Measurements from ENCODE around the gene HDAC5. TPM values are rescaled to one million over a fixed set of nuclear protein-coding genes. Genes with fewer than 3 reads are reported as not detected.

HDAC5 gene
- total and polyA plus RNA-seq, 2 donors (not counting 1 experiment from before 2014, with no cell fraction given): 31.3 to 125 TPM

- no peaks in the 10 kb centered on the region for H3K9me3 ChIP-seq (ENCODE audit: control insufficient read depth, insufficient read depth, low read depth, low read length)
- no peaks in the 10 kb centered on the region for H3K27me3 ChIP-seq (ENCODE audit: control insufficient read depth, insufficient read depth, low read length)
- H3K4me2 ChIP-seq (ENCODE audit: extremely low read depth, insufficient read depth, low read length): no peak overlapping the region
- peaks cover 10% of the 10 kb centered on the region for H3K4me1 ChIP-seq (ENCODE audit: control insufficient read depth, extremely low read depth, insufficient read depth, low read length)
- no peaks in the 10 kb centered on the region for H3K79me2 ChIP-seq (ENCODE audit: control insufficient read depth, insufficient read depth, low read length)
- H3K9ac ChIP-seq (ENCODE audit: insufficient read depth, low read length): no peak overlapping the region
- H3K27ac ChIP-seq (ENCODE audit: insufficient read depth, low read length): peak overlapping the region; percentile 18
- no peak overlapping the region for H2AFZ ChIP-seq (ENCODE audit: low read length)
- H4K20me1 ChIP-seq (ENCODE audit: control insufficient read depth, extremely low read depth, insufficient read depth, low read length): no peaks in the 10 kb centered on the region
- DNase-seq (ENCODE audit: low read depth in 2 of 2): peak in 1 of 2 donors; percentile 46
- TF ChIP-seq EZH2 (IDR thresholded peaks at IDR 0.05; ENCODE audit: low read length, missing control alignments) (no peak), CTCF (conservative IDR thresholded peaks at IDR 0.05 in 1 of 2, IDR thresholded peaks at IDR 0.05 in 1 of 2; ENCODE audit: low read depth in 1 of 2, low read length in 2 of 2) (no peak)
- no peak overlapping the region for H3K4me3 ChIP-seq (replicated peaks in 1 of 4; ENCODE audit: control extremely low read depth in 1 of 4, insufficient read depth in 1 of 4, low read depth in 3 of 4, low read length in 4 of 4)
- H3K36me3 ChIP-seq (ENCODE audit: control insufficient read depth, insufficient read depth, low read length): peaks cover 34% of the 10 kb centered on the region
These were observed 41.8 kb downstream of the HDAC5 start for GRCh38 chr17:44081681-44082080.

- H3K4me1 ChIP-seq (ENCODE audit: control insufficient read depth, extremely low read depth, insufficient read depth, low read length): no peaks in the 10 kb centered on the region
- no peaks in the 10 kb centered on the region for H4K20me1 ChIP-seq (ENCODE audit: control insufficient read depth, extremely low read depth, insufficient read depth, low read length)
- H3K27me3 ChIP-seq (ENCODE audit: control insufficient read depth, insufficient read depth, low read length): no peaks in the 10 kb centered on the region
- no peak for DNase-seq (ENCODE audit: low read depth in 2 of 2)
- H3K9ac ChIP-seq (ENCODE audit: insufficient read depth, low read length): no peak overlapping the region
- no peaks in the 10 kb centered on the region for H3K79me2 ChIP-seq (ENCODE audit: control insufficient read depth, insufficient read depth, low read length)
- TF ChIP-seq EZH2 (IDR thresholded peaks at IDR 0.05; ENCODE audit: low read length, missing control alignments) (no peak), CTCF (conservative IDR thresholded peaks at IDR 0.05 in 1 of 2, IDR thresholded peaks at IDR 0.05 in 1 of 2; ENCODE audit: low read depth in 1 of 2, low read length in 2 of 2) (no peak)
- peaks cover 42% of the 10 kb centered on the region for H3K36me3 ChIP-seq (ENCODE audit: control insufficient read depth, insufficient read depth, low read length)
- no peak overlapping the region for H2AFZ ChIP-seq (ENCODE audit: low read length)
- no peak overlapping the region for H3K4me3 ChIP-seq (replicated peaks in 1 of 4; ENCODE audit: control extremely low read depth in 1 of 4, insufficient read depth in 1 of 4, low read depth in 3 of 4, low read length in 4 of 4)
- H3K9me3 ChIP-seq (ENCODE audit: control insufficient read depth, insufficient read depth, low read depth, low read length): no peaks in the 10 kb centered on the region
- H3K4me2 ChIP-seq (ENCODE audit: extremely low read depth, insufficient read depth, low read length): no peak overlapping the region
- no peak overlapping the region for H3K27ac ChIP-seq (ENCODE audit: insufficient read depth, low read length)
These were observed 43.3 kb downstream of the HDAC5 start for GRCh38 chr17:44079877-44080821.

- TF ChIP-seq EZH2 (IDR thresholded peaks at IDR 0.05; ENCODE audit: low read length, missing control alignments) (no peak), CTCF (conservative IDR thresholded peaks at IDR 0.05 in 1 of 2, IDR thresholded peaks at IDR 0.05 in 1 of 2; ENCODE audit: low read depth in 1 of 2, low read length in 2 of 2) (no peak)
- H3K4me2 ChIP-seq (ENCODE audit: extremely low read depth, insufficient read depth, low read length): no peak overlapping the region
- no peak overlapping the region for H3K9ac ChIP-seq (ENCODE audit: insufficient read depth, low read length)
- H3K9me3 ChIP-seq (ENCODE audit: control insufficient read depth, insufficient read depth, low read depth, low read length): no peaks in the 10 kb centered on the region
- H4K20me1 ChIP-seq (ENCODE audit: control insufficient read depth, extremely low read depth, insufficient read depth, low read length): no peaks in the 10 kb centered on the region
- H3K4me1 ChIP-seq (ENCODE audit: control insufficient read depth, extremely low read depth, insufficient read depth, low read length): no peaks in the 10 kb centered on the region
- no peaks in the 10 kb centered on the region for H3K79me2 ChIP-seq (ENCODE audit: control insufficient read depth, insufficient read depth, low read length)
- DNase-seq (ENCODE audit: low read depth in 2 of 2): no peak
- no peaks in the 10 kb centered on the region for H3K27me3 ChIP-seq (ENCODE audit: control insufficient read depth, insufficient read depth, low read length)
- no peak overlapping the region for H3K4me3 ChIP-seq (replicated peaks in 1 of 4; ENCODE audit: control extremely low read depth in 1 of 4, insufficient read depth in 1 of 4, low read depth in 3 of 4, low read length in 4 of 4)
- peaks cover 40% of the 10 kb centered on the region for H3K36me3 ChIP-seq (ENCODE audit: control insufficient read depth, insufficient read depth, low read length)
- no peak overlapping the region for H3K27ac ChIP-seq (ENCODE audit: insufficient read depth, low read length)
- no peak overlapping the region for H2AFZ ChIP-seq (ENCODE audit: low read length)
These were observed 45.0 kb downstream of the HDAC5 start for GRCh38 chr17:44078412-44078811.
